Transverse colon (tissue), 4 donors: ENCODE measurements around the gene DNAJB5. TPM values are rescaled to one million over a fixed set of nuclear protein-coding genes. Genes with fewer than 3 reads are reported as not detected.

ENCODE experiments used
- DNase-seq: peaks from one replicate; pipeline ENCODE4 v3.0.0-alpha.2; 2019
- H3K27ac ChIP-seq, 4 donors: fragments of 200-600 bp; sonication (generic); 2 replicates each; pipeline ENCODE4 v1.5.1; 2016 to 2018; ENCODE audit warnings: inconsistent platforms in 4 of 4
- H3K27me3 ChIP-seq: fragments of 200-600 bp; sonication (generic); 2 replicates; pipeline ENCODE4 v1.5.1; 2017; ENCODE audit warnings: inconsistent platforms
- H3K36me3 ChIP-seq, 4 donors: fragments of 200-600 bp; sonication (generic); 2 replicates each; pipeline ENCODE4 v1.5.1; 2017 to 2019; ENCODE audit warnings: inconsistent platforms in 4 of 4
- H3K4me1 ChIP-seq, 4 donors: fragments of 200-600 bp; sonication (generic); 2 replicates each; pipeline ENCODE4 v1.5.1; 2017 to 2020; ENCODE audit warnings: inconsistent platforms in 4 of 4
- H3K4me3 ChIP-seq, 4 donors: fragments of 200-600 bp; sonication (generic); 1 replicate in 1 of 4; 2 replicates in 3 of 4; pipeline versions ENCODE4 v1.5.1 to v1.6.1; 2017 to 2019; ENCODE audit warnings: inconsistent platforms in 4 of 4
- H3K9me3 ChIP-seq, 2 donors: fragments of 200-600 bp; sonication (generic); 2 replicates each; pipeline ENCODE4 v1.5.1; 2017 to 2019; ENCODE audit warnings: inconsistent platforms in 2 of 2
- CTCF ChIP-seq, 5 experiments: fragments of 200-600 bp in 3 of 5; fragments of 450-650 bp in 2 of 5; sonication (generic) in 3 of 5; IDR thresholded peaks; 1 replicate in 2 of 5; 2 replicates in 3 of 5; pipeline ENCODE4 v1.5.1; 2016 to 2017; ENCODE audit warnings: antibody characterized with exemption in 5 of 5, inconsistent platforms in 3 of 5, mild to moderate bottlenecking in 2 of 5, moderate library complexity in 1 of 5
- EP300 ChIP-seq: sonication (generic); formaldehyde crosslinking; IDR thresholded peaks from one replicate; pipeline ENCODE4 v1.6.1; 2017; ENCODE audit warnings: antibody characterized with exemption, low read depth
- POLR2A ChIP-seq: fragments of 450-650 bp; IDR thresholded peaks from one replicate; pipeline ENCODE4 v1.6.1; 2016; ENCODE audit warnings: antibody characterized with exemption, mild to moderate bottlenecking, moderate library complexity
- POLR2AphosphoS5 ChIP-seq, 3 donors: sonication (generic); formaldehyde crosslinking; IDR thresholded peaks; one replicate each; pipeline ENCODE4 v1.6.1; 2016; ENCODE audit warnings: antibody characterized with exemption in 3 of 3
- WGBS, 2 donors: methylation state at CpG; one replicate each; pipeline ENCODE4 v1.1.5; 2018; ENCODE audit warnings: low coverage in 1 of 2; 5-methylcytosine and 5-hydroxymethylcytosine counted together
- in situ Hi-C, 4 donors: fragments of 200-750 bp; cut with MboI; loops; one replicate each; pipeline versions ENCODE4 v1.15.0 to v1.15.1; 2017; ENCODE audit warnings: low sequenced_read_pairs in 3 of 4, low pct_ligation_motif_present in 1 of 4, low pct_unique_long_range_greater_than_20kb in 1 of 4
- intact Hi-C: fragments of 100-400 bp; cut with DNase I; formaldehyde crosslinking; loops from one replicate; pipeline ENCODE4 v1.15.1; 2023; ENCODE audit warnings: low total_unique reads
- total RNA-seq, 4 donors: library from RNA; depleted of rRNA; stranded (reverse); fragments of >200 nt; gene quantifications; one replicate each; pipeline ENCODE4 v1.1.0, GENCODE V29; 2016

The DNAJB5 gene
- total RNA-seq, 4 donors from 2014 or later = 4.1 to 22.5 (median 10.2) TPM

DNA sequence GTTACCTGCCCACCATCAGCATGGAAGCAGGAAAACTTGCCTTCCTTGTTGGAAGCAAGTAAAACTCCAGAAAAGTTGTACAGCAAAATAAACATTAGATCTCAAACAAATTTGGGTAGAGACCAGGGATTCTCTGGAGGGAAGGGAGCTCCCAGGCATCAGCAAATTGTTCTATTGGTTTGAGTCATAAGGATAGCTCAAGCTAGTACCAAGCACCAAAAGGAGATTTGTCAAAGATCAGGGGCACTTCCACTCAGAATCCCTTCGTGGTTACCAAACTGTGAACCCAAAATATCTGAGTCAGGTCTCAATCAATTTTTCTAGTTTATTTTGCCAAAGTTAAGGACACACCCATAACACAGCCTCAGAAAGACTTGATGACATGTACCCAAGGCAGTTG lies 37.8 kb downstream of the DNAJB5 start:
- TF ChIP-seq CTCF (IDR thresholded peaks at IDR 0.05) (no peak), POLR2AphosphoS5 (IDR thresholded peaks at IDR 0.05) (no peak), POLR2A (no peak)
- in situ Hi-C loops = no loop called here
- H3K36me3 ChIP-seq = no peaks in the 10 kb centered on the region
- no peaks in the 10 kb centered on the region for H3K4me1 ChIP-seq
- intact Hi-C loops = no loop called here
- DNase-seq = no peak
- no peaks in the 10 kb centered on the region for H3K9me3 ChIP-seq
- H3K27me3 ChIP-seq = no peaks in the 10 kb centered on the region
- no peak overlapping the region for H3K27ac ChIP-seq
- WGBS, 2 donors = 50 to 79% methylated on average over 1 of the region's 1 CpG
- no peak overlapping the region for H3K4me3 ChIP-seq

DNA sequence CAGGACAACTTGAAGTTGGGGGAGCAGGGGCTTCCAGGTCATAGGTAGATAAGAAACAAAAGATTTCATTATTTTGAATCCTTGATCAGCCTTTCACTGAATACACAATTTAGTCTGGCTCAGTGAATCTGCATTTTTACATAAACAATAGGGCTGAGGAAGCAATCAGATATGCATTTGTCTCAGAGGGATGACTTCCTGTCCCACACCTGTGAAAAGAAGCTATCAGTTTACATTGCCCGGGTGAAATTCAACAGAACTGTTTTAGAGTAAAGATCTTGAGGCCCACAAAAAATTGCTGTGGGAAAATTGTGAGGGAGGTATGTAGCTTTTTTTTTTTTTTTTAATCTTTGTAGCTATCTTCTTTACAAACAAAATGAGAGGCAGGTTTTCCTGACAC lies 38.3 kb downstream of the DNAJB5 start:
- Histone ChIP-seq H3K36me3 (no peaks in the 10 kb centered on the region), H3K9me3 (no peaks in the 10 kb centered on the region), H3K27ac (no peak overlapping the region), H3K4me3 (no peak overlapping the region), H3K4me1 (no peaks in the 10 kb centered on the region), H3K27me3 (no peaks in the 10 kb centered on the region)
- DNase-seq = no peak
- intact Hi-C loops (no loop called here), in situ Hi-C loops (no loop called here)
- TF ChIP-seq POLR2A = no peak
- TF ChIP-seq POLR2AphosphoS5 (IDR thresholded peaks at IDR 0.05) = no peak
- 40 to 42% methylated on average over 1 of the region's 1 CpG for WGBS, 2 donors

DNA sequence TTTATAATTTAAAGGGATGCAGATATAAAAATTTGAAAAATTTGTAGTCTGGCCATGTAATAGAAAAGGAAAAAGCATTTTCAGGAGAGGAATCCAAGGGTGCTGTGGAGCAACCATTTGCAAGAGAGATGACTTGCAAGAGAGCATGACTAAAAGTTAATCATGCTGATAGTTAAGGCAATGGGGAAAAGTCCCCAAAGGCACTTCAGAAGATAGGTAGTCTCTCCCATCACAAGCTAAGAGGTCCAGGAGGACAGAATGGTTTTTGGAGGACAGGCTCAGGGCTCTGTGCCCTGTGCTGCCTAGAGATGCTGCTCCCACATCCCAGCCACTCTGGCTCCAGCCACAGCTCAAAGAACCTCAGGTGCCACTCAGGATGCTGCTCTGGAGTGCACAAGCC lies 38.8 kb downstream of the DNAJB5 start:
- H3K4me3 ChIP-seq = no peak overlapping the region
- no peak for DNase-seq
- H3K27ac ChIP-seq = no peak overlapping the region
- in situ Hi-C loops = no loop called here
- H3K27me3 ChIP-seq = no peaks in the 10 kb centered on the region
- no peaks in the 10 kb centered on the region for H3K36me3 ChIP-seq
- no peaks in the 10 kb centered on the region for H3K4me1 ChIP-seq
- intact Hi-C loops = no loop called here
- no peaks in the 10 kb centered on the region for H3K9me3 ChIP-seq
- TF ChIP-seq POLR2A (no peak), POLR2AphosphoS5 (IDR thresholded peaks at IDR 0.05) (no peak), CTCF (IDR thresholded peaks at IDR 0.05) (no peak), EP300 (no peak)

- no peak overlapping the region for H3K27ac ChIP-seq
- no peak overlapping the region for H3K4me3 ChIP-seq
- DNase-seq = no peak
- in situ Hi-C loops (no loop called here), intact Hi-C loops (no loop called here)
- TF ChIP-seq POLR2AphosphoS5 (IDR thresholded peaks at IDR 0.05) (no peak), EP300 (no peak), POLR2A (no peak), CTCF (IDR thresholded peaks at IDR 0.05) (no peak)
- no peaks in the 10 kb centered on the region for H3K4me1 ChIP-seq
- no peaks in the 10 kb centered on the region for H3K9me3 ChIP-seq
- WGBS, 2 donors = 71 to 95% methylated on average over 3 to 4 of the region's 4 CpGs
- H3K36me3 ChIP-seq = no peaks in the 10 kb centered on the region
- H3K27me3 ChIP-seq = no peaks in the 10 kb centered on the region
Observed at GRCh38 chr9:35029241-35029640, 39.7 kb downstream of the DNAJB5 start.

DNA sequence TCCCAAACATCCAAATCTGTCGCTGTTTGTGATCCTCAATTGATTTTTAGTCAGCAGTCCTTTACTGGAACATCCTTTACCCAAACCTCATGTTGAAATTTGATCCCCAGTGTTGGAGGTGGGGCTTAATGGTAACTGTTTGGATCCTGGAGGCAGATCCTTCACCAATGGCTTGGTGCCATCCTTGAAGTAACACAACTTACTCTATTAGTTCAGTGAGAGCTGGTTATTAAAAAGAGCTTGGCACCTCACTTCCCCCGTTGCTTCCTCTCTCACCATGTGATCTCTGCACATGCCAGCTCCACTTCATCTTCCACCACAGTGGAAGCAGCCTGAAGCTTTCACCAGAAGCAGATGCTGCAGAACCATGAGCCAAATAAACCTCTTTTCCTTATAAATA lies 40.3 kb downstream of the DNAJB5 start:
- Histone ChIP-seq H3K4me3 (no peak overlapping the region), H3K36me3 (no peaks in the 10 kb centered on the region), H3K27me3 (no peaks in the 10 kb centered on the region), H3K9me3 (no peaks in the 10 kb centered on the region), H3K4me1 (no peaks in the 10 kb centered on the region), H3K27ac (no peak overlapping the region)
- no peak for DNase-seq
- intact Hi-C loops = no loop called here
- TF ChIP-seq CTCF (IDR thresholded peaks at IDR 0.05) (no peak), POLR2AphosphoS5 (IDR thresholded peaks at IDR 0.05) (no peak), POLR2A (no peak), EP300 (no peak)
- 75 to 79% methylated on average over 2 of the region's 2 CpGs for WGBS, 2 donors
- in situ Hi-C loops = no loop called here
